ENCODE measurements around the gene TBC1D1. TPM values are rescaled to one million over a fixed set of nuclear protein-coding genes. Genes with fewer than 3 reads are reported as not detected.

Gene TBC1D1
- total RNA-seq = 129 TPM
- long read RNA-seq, full-length matches to known transcripts = 10 of 228 reads
- long read RNA-seq, partial matches to known transcripts = 81 of 228 reads
- long read RNA-seq, other reads (novel, unspliced or antisense) = 137 of 228 reads

GRCh38 chr4:37890801-37891259 lies at the start of gene TBC1D1:
Gene TBC1D1, plus strand, starts transcription at chr4:37891084. Its CDS starts 11,012 bp downstream, at chr4:37902096.
- Histone ChIP-seq H3K4me1 (peaks cover 51% of the 10 kb centered on the region), H3K36me3 (no peaks in the 10 kb centered on the region), H3K4me3 (peak within 1 kb of the TSS; percentile 97), H3K27ac (replicated peaks) (peak within 1 kb of the TSS; percentile 94), H3K27me3 (ENCODE audit: low read depth) (no peaks in the 10 kb centered on the region), H3K9me3 (replicated peaks) (no peaks in the 10 kb centered on the region)
- DNase-seq = peak; percentile 77
- no peak for TF ChIP-seq CTCF (IDR thresholded peaks at IDR 0.05; ENCODE audit: borderline replicate concordance)
- intact Hi-C loops (cut with micrococcal nuclease) = loop anchor here (10.0 kb wide), 1 partner anchor 74 kb away; the partner anchor contains the start of gene PTTG2

GRCh38 chr4:37844204-37844603 lies 46.7 kb upstream of the TBC1D1 start:
- intact Hi-C loops (cut with micrococcal nuclease) = no loop called here
- no peaks in the 10 kb centered on the region for H3K9me3 ChIP-seq (replicated peaks)
- H3K4me1 ChIP-seq = peaks cover 8% of the 10 kb centered on the region
- no peak for DNase-seq
- no peak overlapping the region for H3K27ac ChIP-seq (replicated peaks)
- no peak for TF ChIP-seq CTCF (IDR thresholded peaks at IDR 0.05; ENCODE audit: borderline replicate concordance)
- H3K36me3 ChIP-seq = peaks cover 91% of the 10 kb centered on the region
- H3K4me3 ChIP-seq = no peak overlapping the region
- H3K27me3 ChIP-seq (ENCODE audit: low read depth) = no peaks in the 10 kb centered on the region

GRCh38 chr4:37845201-37845600 lies 45.7 kb upstream of the TBC1D1 start:
- intact Hi-C loops (cut with micrococcal nuclease) = no loop called here
- no peaks in the 10 kb centered on the region for H3K9me3 ChIP-seq (replicated peaks)
- no peak for DNase-seq
- TF ChIP-seq CTCF (IDR thresholded peaks at IDR 0.05; ENCODE audit: borderline replicate concordance) = no peak
- H3K4me3 ChIP-seq = no peak overlapping the region
- no peak overlapping the region for H3K27ac ChIP-seq (replicated peaks)
- H3K4me1 ChIP-seq = no peaks in the 10 kb centered on the region
- H3K27me3 ChIP-seq (ENCODE audit: low read depth) = no peaks in the 10 kb centered on the region
- peaks cover 91% of the 10 kb centered on the region for H3K36me3 ChIP-seq

- H3K36me3 ChIP-seq = peaks cover 94% of the 10 kb centered on the region
- intact Hi-C loops (cut with micrococcal nuclease) = no loop called here
- no peaks in the 10 kb centered on the region for H3K4me1 ChIP-seq
Measured at GRCh38 chr4:37847311-37847884, 43.5 kb upstream of the TBC1D1 start.

GRCh38 chr4:37852376-37852775 lies 38.5 kb upstream of the TBC1D1 start:
- no peak for DNase-seq
- Histone ChIP-seq H3K9me3 (replicated peaks) (no peaks in the 10 kb centered on the region), H3K4me3 (no peak overlapping the region), H3K27me3 (ENCODE audit: low read depth) (no peaks in the 10 kb centered on the region), H3K4me1 (no peaks in the 10 kb centered on the region), H3K27ac (replicated peaks) (no peak overlapping the region), H3K36me3 (peaks cover 91% of the 10 kb centered on the region)
- TF ChIP-seq CTCF (IDR thresholded peaks at IDR 0.05; ENCODE audit: borderline replicate concordance) = no peak
- intact Hi-C loops (cut with micrococcal nuclease) = no loop called here

More at GRCh38 chr4:37847311-37847884, 43.5 kb upstream of the TBC1D1 start:
- H3K27ac ChIP-seq (replicated peaks) = no peak overlapping the region
- no peak overlapping the region for H3K4me3 ChIP-seq
- TF ChIP-seq CTCF (IDR thresholded peaks at IDR 0.05; ENCODE audit: borderline replicate concordance) = no peak
- no peaks in the 10 kb centered on the region for H3K9me3 ChIP-seq (replicated peaks)
- DNase-seq = no peak
- no peaks in the 10 kb centered on the region for H3K27me3 ChIP-seq (ENCODE audit: low read depth)
